GM19324 (cell line): ENCODE data around the gene OTOG.
"Not testable (repeated sequence)": the region's sequence is repeated elsewhere in the genome, so short reads cannot be mapped to it uniquely, and the experiment has no call there.

ENCODE experiments used
- ATAC-seq: cut with Tn5 transposase; IDR thresholded peaks from one replicate; pipeline ENCODE4 v1.9.1; 2021; ENCODE audit warnings: mild to moderate bottlenecking, moderate library complexity; ENCODE audit not compliant: unreplicated experiment, low FRiP score

The OTOG gene

GRCh38 chr11:17613983-17614382 is 66.9 kb downstream of the OTOG start:
- ATAC-seq = no peak

GRCh38 chr11:17622711-17623110 is 75.7 kb downstream of the OTOG start:
- not testable (repeated sequence) for ATAC-seq

- no peak for ATAC-seq
Measured at GRCh38 chr11:17629113-17629512, 82.1 kb downstream of the OTOG start.

- ATAC-seq = no peak
Measured at GRCh38 chr11:17630936-17631335, 83.9 kb downstream of the OTOG start.

- ATAC-seq = no peak
Measured at GRCh38 chr11:17631702-17632365, 84.8 kb downstream of the OTOG start.

GRCh38 chr11:17633279-17633986 is 86.4 kb downstream of the OTOG start:
- ATAC-seq = no peak

- ATAC-seq = no peak
Measured at GRCh38 chr11:17633987-17634775, 87.1 kb downstream of the OTOG start.

- ATAC-seq = no peak
Measured at GRCh38 chr11:17634776-17635550, 87.9 kb downstream of the OTOG start.

GRCh38 chr11:17635551-17635938 is 88.5 kb downstream of the OTOG start:
- no peak for ATAC-seq

- ATAC-seq = no peak
Measured at GRCh38 chr11:17636721-17637120, 89.7 kb downstream of the OTOG start.

GRCh38 chr11:17637901-17638300 is 90.8 kb downstream of the OTOG start:
- ATAC-seq = no peak

GRCh38 chr11:17638311-17638710 is 91.3 kb downstream of the OTOG start:
- no peak for ATAC-seq

GRCh38 chr11:17639091-17639490 is 92.0 kb downstream of the OTOG start:
- no peak for ATAC-seq

GRCh38 chr11:17639781-17640180 is 92.7 kb downstream of the OTOG start:
- no peak for ATAC-seq

- ATAC-seq = no peak
Measured at GRCh38 chr11:17640493-17641164, 93.6 kb downstream of the OTOG start.

- ATAC-seq = no peak
Measured at GRCh38 chr11:17641792-17642350, 94.8 kb downstream of the OTOG start.

- ATAC-seq = no peak
Measured at GRCh38 chr11:17642370-17642769, 95.3 kb downstream of the OTOG start.

GRCh38 chr11:17642980-17643379 is 95.9 kb downstream of the OTOG start:
- ATAC-seq = no peak

GRCh38 chr11:17643506-17644405 is 96.7 kb downstream of the OTOG start:
- no peak for ATAC-seq
